SK-N-SH (cell line): Measurements from ENCODE around the gene PLXDC1.

ENCODE experiments used
- CHD2 ChIP-seq: fragments of 150-350 bp; IDR thresholded peaks from 2 replicates; pipeline ENCODE4 v1.6.1; 2018; ENCODE audit warnings: low read length; ENCODE audit not compliant: partially characterized antibody
- CTCF ChIP-seq: fragments of 200-600 bp; sonication (generic); IDR thresholded peaks from 2 replicates; pipeline ENCODE4 v1.6.1; 2017; ENCODE audit warnings: antibody characterized with exemption, mild to moderate bottlenecking, moderate library complexity
- ELF1 ChIP-seq: IDR thresholded peaks from 2 replicates; pipeline ENCODE4 v1.4.0; 2012
- EP300 ChIP-seq, 2 experiments: IDR thresholded peaks; 2 replicates each; pipeline versions ENCODE4 v1.4.0 to v1.6.1; 2012; ENCODE audit warnings: borderline replicate concordance in 1 of 2, low read depth in 1 of 2, low read length in 1 of 2
- EZH2phosphoT487 ChIP-seq: fragments of 200-600 bp; sonication (generic); IDR thresholded peaks from 2 replicates; pipeline ENCODE4 v1.6.1; 2017; ENCODE audit warnings: low read depth, mixed run types, mild to moderate bottlenecking, antibody characterized with exemption, moderate library complexity, borderline replicate concordance
- GABPA ChIP-seq: IDR thresholded peaks from 2 replicates; pipeline ENCODE4 v1.4.0; 2012; ENCODE audit warnings: low read depth, mild to moderate bottlenecking
- RAD21 ChIP-seq: IDR thresholded peaks from 2 replicates; pipeline ENCODE4 v1.6.1; 2012; ENCODE audit warnings: mild to moderate bottlenecking, low read length
- RCOR1 ChIP-seq: fragments of 150-350 bp; IDR thresholded peaks from 2 replicates; pipeline ENCODE4 v1.6.1; 2017; ENCODE audit warnings: antibody characterized with exemption, low read length
- TAF1 ChIP-seq: IDR thresholded peaks from 2 replicates; pipeline ENCODE4 v1.6.1; 2012; ENCODE audit warnings: low read depth, mild to moderate bottlenecking, low read length, moderate library complexity, borderline replicate concordance
- USF2 ChIP-seq: fragments of 150-350 bp; IDR thresholded peaks from 2 replicates; pipeline ENCODE4 v1.6.1; 2017; ENCODE audit warnings: antibody characterized with exemption, low read length, low read depth, borderline replicate concordance
- YY1 ChIP-seq: IDR thresholded peaks from 2 replicates; pipeline ENCODE4 v1.4.0; 2012; ENCODE audit warnings: low read depth, mild to moderate bottlenecking

GRCh38 chr17:39132192-39132610, 19.2 kb downstream of the PLXDC1 start:
- TF ChIP-seq RCOR1 (no peak), CTCF (no peak), TAF1 (no peak), EP300 (IDR thresholded peaks at IDR 0.05; ENCODE audit: borderline replicate concordance in 1 of 2, low read depth in 1 of 2, low read length in 1 of 2) (no peak), EZH2phosphoT487 (no peak), GABPA (no peak), RAD21 (no peak), CHD2 (no peak), ELF1 (no peak), YY1 (no peak), USF2 (no peak)
